Stomach smooth muscle (tissue), 2 donors: ENCODE results near the gene GPR108.
A peak's percentile ranks its signal among the peaks of the same experiment; 100 is the strongest.
"Not testable (repeated sequence)": the region's sequence is repeated elsewhere in the genome, so short reads cannot be mapped to it uniquely, and the experiment has no call there.

Experiments used
- H3K27ac ChIP-seq: one replicate; pipeline ENCODE4 v1.7.0; 2013; ENCODE audit warnings: mild to moderate bottlenecking, low read length, inconsistent platforms
- H3K27me3 ChIP-seq, 2 donors: one replicate each; pipeline ENCODE4 v1.7.0; 2013; ENCODE audit warnings: low read length in 2 of 2; ENCODE audit not compliant: insufficient read depth in 2 of 2, control insufficient read depth in 1 of 2
- H3K36me3 ChIP-seq, 2 donors: one replicate each; pipeline ENCODE4 v1.7.0; 2013; ENCODE audit warnings: low read length in 2 of 2; ENCODE audit not compliant: control insufficient read depth in 2 of 2, insufficient read depth in 2 of 2
- H3K4me1 ChIP-seq: one replicate; pipeline ENCODE4 v1.7.0; 2013; ENCODE audit warnings: low read length; ENCODE audit not compliant: control insufficient read depth, insufficient read depth
- H3K4me3 ChIP-seq, 2 donors: one replicate each; pipeline ENCODE4 v1.7.0; 2013; ENCODE audit warnings: low read length in 2 of 2
- H3K9ac ChIP-seq, 2 donors: one replicate each; pipeline ENCODE4 v1.7.0; 2013; ENCODE audit warnings: low read length in 2 of 2, mild to moderate bottlenecking in 1 of 2
- H3K9me3 ChIP-seq, 2 donors: one replicate each; pipeline ENCODE4 v1.7.0; 2013; ENCODE audit warnings: low read length in 2 of 2; ENCODE audit not compliant: control insufficient read depth in 2 of 2
- donor health status: healthy.
- donor health status: Pancreatic carcinoma.

Gene GPR108

GRCh38 chr19:6771648-6772027 lies 34.3 kb upstream of the GPR108 start:
- H3K9me3 ChIP-seq, H3K27ac ChIP-seq, H3K4me3 ChIP-seq, H3K9ac ChIP-seq, H3K36me3 ChIP-seq: not testable (repeated sequence)
- Histone ChIP-seq H3K4me1 (peaks cover 14% of the 10 kb centered on the region), H3K27me3 (peaks cover 16 to 17% of the 10 kb centered on the region in 2 donors)

- Histone ChIP-seq H3K27ac (no peak overlapping the region), H3K9me3 (peaks cover 0 to 3% of the 10 kb centered on the region in 2 donors), H3K4me1 (peaks cover 14% of the 10 kb centered on the region), H3K27me3 (peaks cover 29 to 30% of the 10 kb centered on the region in 2 donors), H3K36me3 (no peaks in the 10 kb centered on the region), H3K9ac (no peak overlapping the region), H3K4me3 (no peak overlapping the region)
These were observed 31.7 kb upstream of the GPR108 start for GRCh38 chr19:6769006-6769619.

- H3K9me3 ChIP-seq: peaks cover 0 to 3% of the 10 kb centered on the region in 2 donors
- H3K36me3 ChIP-seq: no peaks in the 10 kb centered on the region
- H3K27me3 ChIP-seq: peaks cover 29 to 33% of the 10 kb centered on the region in 2 donors
- H3K4me3 ChIP-seq: no peak overlapping the region
- H3K4me1 ChIP-seq: peaks cover 12% of the 10 kb centered on the region
- no peak overlapping the region for H3K27ac ChIP-seq
- no peak overlapping the region for H3K9ac ChIP-seq
These were observed 30.9 kb upstream of the GPR108 start for GRCh38 chr19:6768236-6768785.

GRCh38 chr19:6767357-6768235 lies 30.2 kb upstream of the GPR108 start, which contains the start of gene SH2D3A:
SH2D3A (minus strand) TSS chr19:6767435; CDS start chr19:6763748, 3,687 bp downstream.
- Histone ChIP-seq H3K4me3 (peak within 1 kb of the TSS in 1 of 2 donors; percentile 44), H3K9me3 (peaks cover 0 to 3% of the 10 kb centered on the region in 2 donors), H3K9ac (peak within 1 kb of the TSS in 1 of 2 donors; percentile 13), H3K4me1 (peaks cover 11% of the 10 kb centered on the region), H3K27ac (no peak within 1 kb of the TSS), H3K36me3 (no peaks in the 10 kb centered on the region), H3K27me3 (peaks cover 29 to 33% of the 10 kb centered on the region in 2 donors)

GRCh38 chr19:6767081-6767356 lies 29.6 kb upstream of the GPR108 start:
- no peaks in the 10 kb centered on the region for H3K36me3 ChIP-seq
- H3K27ac ChIP-seq: no peak overlapping the region
- peaks cover 11% of the 10 kb centered on the region for H3K4me1 ChIP-seq
- no peak overlapping the region for H3K9ac ChIP-seq
- peaks cover 29 to 33% of the 10 kb centered on the region in 2 donors for H3K27me3 ChIP-seq
- H3K9me3 ChIP-seq: peaks cover 0 to 3% of the 10 kb centered on the region in 2 donors
- H3K4me3 ChIP-seq: peak overlapping the region in 1 of 2 donors; percentile 44

- H3K36me3 ChIP-seq: no peaks in the 10 kb centered on the region
- H3K9ac ChIP-seq: peak overlapping the region in 1 of 2 donors; percentile 13
- peaks cover 29 to 33% of the 10 kb centered on the region in 2 donors for H3K27me3 ChIP-seq
- peaks cover 11% of the 10 kb centered on the region for H3K4me1 ChIP-seq
- H3K9me3 ChIP-seq: no peaks in the 10 kb centered on the region
- peak overlapping the region in 1 of 2 donors; percentile 35 for H3K4me3 ChIP-seq
- H3K27ac ChIP-seq: no peak overlapping the region
These were observed 29.1 kb upstream of the GPR108 start for GRCh38 chr19:6766357-6767080.

- Histone ChIP-seq H3K36me3 (no peaks in the 10 kb centered on the region), H3K27ac (no peak overlapping the region), H3K9me3 (peaks cover 0 to 3% of the 10 kb centered on the region in 2 donors), H3K9ac (no peak overlapping the region), H3K27me3 (peaks cover 29 to 33% of the 10 kb centered on the region in 2 donors), H3K4me1 (peaks cover 11% of the 10 kb centered on the region), H3K4me3 (no peak overlapping the region)
These were observed 28.5 kb upstream of the GPR108 start for GRCh38 chr19:6765738-6766356.

- H3K27ac ChIP-seq: not testable (repeated sequence)
These were observed 24.9 kb upstream of the GPR108 start for GRCh38 chr19:6762253-6762797.

GRCh38 chr19:6761053-6761676 lies 23.8 kb upstream of the GPR108 start:
- H3K27me3 ChIP-seq: peaks cover 9 to 12% of the 10 kb centered on the region in 2 donors
- no peak overlapping the region for H3K4me3 ChIP-seq
- peaks cover 0 to 3% of the 10 kb centered on the region in 2 donors for H3K9me3 ChIP-seq
- H3K36me3 ChIP-seq: no peaks in the 10 kb centered on the region
- H3K27ac ChIP-seq: no peak overlapping the region
- no peak overlapping the region for H3K9ac ChIP-seq
- peaks cover 1% of the 10 kb centered on the region for H3K4me1 ChIP-seq

More at GRCh38 chr19:6762253-6762797, 24.9 kb upstream of the GPR108 start:
- not testable (repeated sequence) for H3K4me3 ChIP-seq, H3K36me3 ChIP-seq, H3K4me1 ChIP-seq, H3K9ac ChIP-seq, H3K9me3 ChIP-seq
- peaks cover 19 to 22% of the 10 kb centered on the region in 2 donors for H3K27me3 ChIP-seq
